HFFc6 (cell line): ENCODE results near the gene CCDC138. TPM values are rescaled to one million over a fixed set of nuclear protein-coding genes. Genes with fewer than 3 reads are reported as not detected.

ENCODE experiments used
- DNase-seq: peaks from one replicate; pipeline ENCODE4 v3.0.0-alpha.2; 2018
- H3K27ac Mint-ChIP-seq: 2 replicates; pipeline ENCODE4 v1.8.0; 2020; ENCODE audit warnings: mild to moderate bottlenecking, mixed read lengths
- H3K27me3 Mint-ChIP-seq: 2 replicates; pipeline ENCODE4 v1.8.0; 2021; ENCODE audit warnings: mild to moderate bottlenecking, moderate library complexity, mixed read lengths; ENCODE audit not compliant: insufficient read depth
- H3K36me3 Mint-ChIP-seq: 2 replicates; pipeline ENCODE4 v1.8.0; 2021; ENCODE audit warnings: low read depth, mixed read lengths
- H3K4me1 Mint-ChIP-seq: 2 replicates; pipeline ENCODE4 v1.8.0; 2020; ENCODE audit warnings: low read depth, mixed read lengths
- H3K4me3 Mint-ChIP-seq: 2 replicates; pipeline ENCODE4 v1.8.0; 2020; ENCODE audit warnings: mild to moderate bottlenecking, moderate library complexity, mixed read lengths
- H3K9me3 Mint-ChIP-seq: 2 replicates; pipeline ENCODE4 v1.8.0; 2020; ENCODE audit warnings: mild to moderate bottlenecking, mixed read lengths
- CTCF ChIP-seq: fragments of 200-600 bp; sonication (generic); IDR thresholded peaks from 2 replicates; pipeline ENCODE4 v1.5.0; 2021; ENCODE audit warnings: antibody characterized with exemption, mild to moderate bottlenecking
- total RNA-seq, 6 experiments: library from RNA; stranded (reverse); fragmentation: NEBNext Ultra II Directional; extraction: Animal tissue kit (Norgen Biotek cat#: 25700); gene quantifications; 2 replicates in 1 of 6; 3 replicates in 5 of 6; pipeline ENCODE4 v1.2.3, GENCODE V29; 2021

CCDC138 gene
- total RNA-seq, 6 experiments from 2014 or later, result 2.7 to 4.9 (median 4.1) TPM

- no peak overlapping the region for H3K27ac Mint-ChIP-seq
- peaks cover 2% of the 10 kb centered on the region; the same call in 1 of the 2 replicates for H3K27me3 Mint-ChIP-seq
- no peak for DNase-seq
- H3K9me3 Mint-ChIP-seq, result peaks cover 16% of the 10 kb centered on the region
- H3K4me3 Mint-ChIP-seq, result no peak overlapping the region
- TF ChIP-seq CTCF, result no peak
- H3K4me1 Mint-ChIP-seq, result no peaks in the 10 kb centered on the region
- H3K36me3 Mint-ChIP-seq, result peaks cover 14% of the 10 kb centered on the region
These were observed 91.7 kb downstream of the CCDC138 start for GRCh38 chr2:108878276-108878675.

GRCh38 chr2:108884619-108885018 lies 98.0 kb downstream of the CCDC138 start:
- no peak for DNase-seq
- TF ChIP-seq CTCF, result no peak
- Mint-ChIP-seq H3K27ac (no peak overlapping the region), H3K36me3 (peaks cover 24% of the 10 kb centered on the region), H3K4me3 (no peak overlapping the region), H3K9me3 (peaks cover 36% of the 10 kb centered on the region), H3K27me3 (peaks cover 2% of the 10 kb centered on the region; the same call in 1 of the 2 replicates), H3K4me1 (no peaks in the 10 kb centered on the region)

DNA sequence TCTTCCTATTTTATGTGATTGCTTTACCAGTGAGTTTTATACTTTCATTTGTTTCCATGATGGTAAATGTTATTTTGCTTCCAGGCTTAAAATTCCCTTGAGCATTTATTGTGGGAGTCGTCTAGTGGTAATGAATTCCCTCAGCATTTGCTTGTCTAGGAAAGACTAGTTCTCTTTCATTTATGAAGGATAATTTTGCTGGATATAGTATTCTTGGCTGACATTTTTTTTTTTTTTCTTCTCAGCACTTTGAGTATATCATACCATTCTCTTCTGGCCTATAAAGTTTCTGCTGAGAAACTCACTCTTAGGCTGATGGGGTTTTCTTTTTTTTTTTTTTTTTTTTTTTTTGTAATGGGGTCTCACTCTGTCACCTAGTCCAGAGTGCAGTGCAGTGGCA lies 103.3 kb downstream of the CCDC138 start:
- peaks cover 22% of the 10 kb centered on the region for H3K36me3 Mint-ChIP-seq

GRCh38 chr2:108893277-108893676 lies 106.7 kb downstream of the CCDC138 start:
- Mint-ChIP-seq H3K27me3 (peaks cover 3% of the 10 kb centered on the region), H3K27ac (no peak overlapping the region), H3K36me3 (peaks cover 19% of the 10 kb centered on the region), H3K4me3 (no peak overlapping the region), H3K4me1 (no peaks in the 10 kb centered on the region), H3K9me3 (peaks cover 14% of the 10 kb centered on the region)
- no peak for TF ChIP-seq CTCF
- no peak for DNase-seq

More for the DNA sequence above, 103.3 kb downstream of the CCDC138 start:
- peaks cover 30% of the 10 kb centered on the region for H3K9me3 Mint-ChIP-seq
- no peak for DNase-seq
- TF ChIP-seq CTCF, result no peak
- no peaks in the 10 kb centered on the region for H3K27me3 Mint-ChIP-seq
- H3K4me3 Mint-ChIP-seq, result no peak overlapping the region
- no peaks in the 10 kb centered on the region for H3K4me1 Mint-ChIP-seq
- H3K27ac Mint-ChIP-seq, result no peak overlapping the region

- no peak for TF ChIP-seq CTCF
- peaks cover 10% of the 10 kb centered on the region for H3K9me3 Mint-ChIP-seq
- peaks cover 10% of the 10 kb centered on the region for H3K36me3 Mint-ChIP-seq
- H3K4me3 Mint-ChIP-seq, result no peak overlapping the region
- no peaks in the 10 kb centered on the region for H3K4me1 Mint-ChIP-seq
- H3K27me3 Mint-ChIP-seq, result peaks cover 3% of the 10 kb centered on the region
- no peak for DNase-seq
- no peak overlapping the region for H3K27ac Mint-ChIP-seq
These were observed 108.2 kb downstream of the CCDC138 start for GRCh38 chr2:108894766-108895165.

- no peak for TF ChIP-seq CTCF
- DNase-seq, result no peak
- Mint-ChIP-seq H3K27ac (no peak overlapping the region), H3K27me3 (peaks cover 3% of the 10 kb centered on the region), H3K4me1 (no peaks in the 10 kb centered on the region), H3K36me3 (peaks cover 8% of the 10 kb centered on the region), H3K4me3 (no peak overlapping the region), H3K9me3 (peaks cover 10% of the 10 kb centered on the region)
These were observed 108.6 kb downstream of the CCDC138 start for GRCh38 chr2:108895188-108895587.
